ENCODE results near the gene MBP. TPM values are rescaled to one million over a fixed set of nuclear protein-coding genes. Genes with fewer than 3 reads are reported as not detected.

Gene MBP
- total RNA-seq, 1 donor from 2014 or later = 90.6 TPM

GRCh38 chr18:76984193-76985155, 148.1 kb downstream of the MBP start:
- no peak overlapping the region for H3K27ac ChIP-seq
- H3K4me3 ChIP-seq = no peak overlapping the region
- H3K36me3 ChIP-seq = no peaks in the 10 kb centered on the region
- ATAC-seq (no peak), DNase-seq (peak; percentile 45)
- H3K4me1 ChIP-seq = peaks cover 3% of the 10 kb centered on the region
- no peaks in the 10 kb centered on the region for H3K27me3 ChIP-seq (ENCODE audit: low read depth)
- H3K9me3 ChIP-seq = no peaks in the 10 kb centered on the region
- intact Hi-C loops (cut with DNase I) = no loop called here
- TF ChIP-seq CTCF (IDR thresholded peaks at IDR 0.05) = no peak

GRCh38 chr18:76983613-76984051, 149.0 kb downstream of the MBP start:
- peaks cover 3% of the 10 kb centered on the region for H3K4me1 ChIP-seq
- no peaks in the 10 kb centered on the region for H3K36me3 ChIP-seq
- ATAC-seq (peak in 1 of 2 donors; percentile 16), DNase-seq (peak; percentile 23)
- intact Hi-C loops (cut with DNase I) = no loop called here
- no peaks in the 10 kb centered on the region for H3K9me3 ChIP-seq
- TF ChIP-seq CTCF (IDR thresholded peaks at IDR 0.05) = no peak
- H3K27me3 ChIP-seq (ENCODE audit: low read depth) = no peaks in the 10 kb centered on the region
- no peak overlapping the region for H3K4me3 ChIP-seq
- H3K27ac ChIP-seq = no peak overlapping the region

GRCh38 chr18:76982841-76983583, 149.6 kb downstream of the MBP start:
- no peak overlapping the region for H3K4me3 ChIP-seq
- DNase-seq (peak; percentile 91), ATAC-seq (peak; percentile 93 to 95)
- no peaks in the 10 kb centered on the region for H3K27me3 ChIP-seq (ENCODE audit: low read depth)
- no peak overlapping the region for H3K27ac ChIP-seq
- peaks cover 3% of the 10 kb centered on the region for H3K4me1 ChIP-seq
- intact Hi-C loops (cut with DNase I) = no loop called here
- TF ChIP-seq CTCF (IDR thresholded peaks at IDR 0.05) = peak; percentile 90
- no peaks in the 10 kb centered on the region for H3K36me3 ChIP-seq
- no peaks in the 10 kb centered on the region for H3K9me3 ChIP-seq

GRCh38 chr18:76982038-76982437, 150.5 kb downstream of the MBP start:
- no peaks in the 10 kb centered on the region for H3K4me1 ChIP-seq
- intact Hi-C loops (cut with DNase I) = no loop called here
- no peaks in the 10 kb centered on the region for H3K27me3 ChIP-seq (ENCODE audit: low read depth)
- ATAC-seq (no peak), DNase-seq (no peak)
- no peak for TF ChIP-seq CTCF (IDR thresholded peaks at IDR 0.05)
- no peak overlapping the region for H3K27ac ChIP-seq
- H3K4me3 ChIP-seq = no peak overlapping the region
- no peaks in the 10 kb centered on the region for H3K36me3 ChIP-seq
- H3K9me3 ChIP-seq = no peaks in the 10 kb centered on the region

GRCh38 chr18:76981396-76981968, 151.1 kb downstream of the MBP start:
- H3K36me3 ChIP-seq = no peaks in the 10 kb centered on the region
- ATAC-seq = no peak

More at GRCh38 chr18:76981396-76981968, 151.1 kb downstream of the MBP start:
- Histone ChIP-seq H3K4me3 (no peak overlapping the region), H3K4me1 (no peaks in the 10 kb centered on the region), H3K27ac (no peak overlapping the region), H3K9me3 (no peaks in the 10 kb centered on the region), H3K27me3 (ENCODE audit: low read depth) (no peaks in the 10 kb centered on the region)
- intact Hi-C loops (cut with DNase I) = no loop called here
- no peak for TF ChIP-seq CTCF (IDR thresholded peaks at IDR 0.05)
- DNase-seq = no peak

All from lower lobe of right lung (tissue), 2 donors.